IMR-90 (cell line): ENCODE measurements around the gene RFTN2. TPM values are rescaled to one million over a fixed set of nuclear protein-coding genes. Genes with fewer than 3 reads are reported as not detected.

ENCODE experiments used
- ATAC-seq: fragments of 200-7000 bp; cut with Tn5 transposase; 2 replicates; pipeline ENCODE4 v1.9.1; 2020; ENCODE audit warnings: low read depth, mild to moderate bottlenecking, moderate library complexity
- BruUV-seq: library from RNA; stranded (reverse); fragments of 400-500 nt; replicated peaks from 2 replicates; lab custom pipeline; 2021; lab: Mats Ljungman, UMichigan
- CTCF ChIA-PET: fragments of 300-600 bp; formaldehyde crosslinking; extraction: SDS; loops from one replicate; lab custom pipeline; 2021; ENCODE audit warnings: antibody characterized with exemption; lab: Yijun Ruan, JAX
- POLR2A ChIA-PET: fragments of 300-600 bp; sonication (Branson Sonifier 250); formaldehyde crosslinking; loops from one replicate; lab custom pipeline; 2022; ENCODE audit warnings: antibody characterized with exemption; ENCODE audit not compliant: unreplicated experiment; lab: Charles Lee
- DNase-seq: peaks from one replicate; pipeline ENCODE4 v3.0.0; 2013
- H2AFZ ChIP-seq: replicated peaks from 2 replicates; pipeline ENCODE3; 2013; ENCODE audit warnings: low read length, mild to moderate bottlenecking; ENCODE audit not compliant: poor library complexity
- H2AK5ac ChIP-seq: 2 replicates; pipeline ENCODE4 v1.6.1; 2013; ENCODE audit warnings: low read depth, low read length, inconsistent platforms
- H2AK9ac ChIP-seq: replicated peaks from 2 replicates; pipeline ENCODE3; 2013; ENCODE audit warnings: mild to moderate bottlenecking, low read depth, low read length, moderate library complexity; ENCODE audit not compliant: poor library complexity
- H2BK120ac ChIP-seq: 2 replicates; pipeline ENCODE4 v1.6.1; 2013; ENCODE audit warnings: low read depth, low read length, inconsistent platforms
- H2BK15ac ChIP-seq: 3 replicates; pipeline ENCODE4 v1.6.1; 2013; ENCODE audit warnings: low read depth, low read length, inconsistent platforms
- H2BK20ac ChIP-seq: 2 replicates; pipeline ENCODE4 v1.6.1; 2013; ENCODE audit warnings: low read depth, mild to moderate bottlenecking, inconsistent platforms, low read length, moderate library complexity
- H2BK5ac ChIP-seq: 2 replicates; pipeline ENCODE4 v1.6.1; 2013; ENCODE audit warnings: mild to moderate bottlenecking, low read depth, low read length, inconsistent platforms; ENCODE audit not compliant: poor library complexity, severe bottlenecking
- H3K14ac ChIP-seq: replicated peaks from 2 replicates; pipeline ENCODE4 v1.6.1; 2013; ENCODE audit warnings: low read depth, low read length, inconsistent platforms
- H3K18ac ChIP-seq: 2 replicates; pipeline ENCODE4 v1.6.1; 2013; ENCODE audit warnings: low read depth, low read length, control low read depth
- H3K23ac ChIP-seq: 2 replicates; pipeline ENCODE4 v1.6.1; 2013; ENCODE audit warnings: low read depth, low read length, inconsistent platforms
- H3K27ac ChIP-seq: 2 replicates; pipeline ENCODE4 v1.5.1; 2013; ENCODE audit warnings: mild to moderate bottlenecking, control low read depth, low read length; ENCODE audit not compliant: insufficient read depth
- H3K27me3 ChIP-seq: 2 replicates; pipeline ENCODE4 v1.6.1; 2013; ENCODE audit warnings: low read length; ENCODE audit not compliant: control insufficient read depth, insufficient read depth
- H3K36me3 ChIP-seq: 2 replicates; pipeline ENCODE4 v1.6.1; 2013; ENCODE audit warnings: low read length, mixed read lengths; ENCODE audit not compliant: control insufficient read depth, insufficient read depth
- H3K4ac ChIP-seq: 2 replicates; pipeline ENCODE4 v1.6.1; 2013; ENCODE audit warnings: low read depth, low read length, inconsistent platforms
- H3K4me1 ChIP-seq: 2 replicates; pipeline ENCODE4 v1.6.1; 2013; ENCODE audit warnings: low read length, mixed read lengths; ENCODE audit not compliant: control insufficient read depth, insufficient read depth
- H3K4me2 ChIP-seq: 2 replicates; pipeline ENCODE4 v1.6.1; 2013; ENCODE audit warnings: low read depth, mild to moderate bottlenecking, control low read depth, low read length, moderate library complexity
- H3K4me3 ChIP-seq: 2 replicates; pipeline ENCODE4 v1.5.1; 2013; ENCODE audit warnings: low read depth, mild to moderate bottlenecking, control low read depth, low read length, moderate library complexity; ENCODE audit not compliant: insufficient read depth
- H3K56ac ChIP-seq: 2 replicates; pipeline ENCODE4 v1.6.1; 2013; ENCODE audit warnings: low read length, inconsistent platforms; ENCODE audit not compliant: insufficient read depth; ENCODE audit errors: extremely low read depth
- H3K79me1 ChIP-seq, 2 experiments: 2 replicates each; pipeline ENCODE4 v1.6.1; 2013; ENCODE audit warnings: low read length in 2 of 2, inconsistent platforms in 1 of 2, low read depth in 1 of 2
- H3K9ac ChIP-seq: 2 replicates; pipeline ENCODE4 v1.6.1; 2013; ENCODE audit warnings: low read depth, low read length, control low read depth
- H3K9me1 ChIP-seq: 2 replicates; pipeline ENCODE4 v1.6.1; 2013; ENCODE audit warnings: low read length, inconsistent platforms; ENCODE audit not compliant: insufficient read depth
- H3K9me3 ChIP-seq: 2 replicates; pipeline ENCODE4 v1.6.1; 2013; ENCODE audit warnings: low read length; ENCODE audit not compliant: control insufficient read depth, insufficient read depth
- H4K20me1 ChIP-seq: 2 replicates; pipeline ENCODE4 v1.6.1; 2013; ENCODE audit warnings: low read length, inconsistent platforms; ENCODE audit not compliant: insufficient read depth
- H4K5ac ChIP-seq: 2 replicates; pipeline ENCODE4 v1.6.1; 2013; ENCODE audit warnings: mild to moderate bottlenecking, low read depth, low read length, control low read depth
- H4K8ac ChIP-seq, 2 experiments: 2 replicates each; pipeline ENCODE4 v1.6.1; 2013; ENCODE audit warnings: low read depth in 2 of 2, low read length in 2 of 2, control low read depth in 1 of 2, inconsistent platforms in 1 of 2
- H4K91ac ChIP-seq: 2 replicates; pipeline ENCODE4 v1.6.1; 2013; ENCODE audit warnings: low read depth, low read length, inconsistent platforms; ENCODE audit not compliant: insufficient read depth
- BHLHE40 ChIP-seq: fragments of 150-350 bp; IDR thresholded peaks from 2 replicates; pipeline ENCODE4 v1.6.1; 2016; ENCODE audit warnings: mild to moderate bottlenecking, low read depth, low read length
- MAFK ChIP-seq: IDR thresholded peaks from 2 replicates; pipeline ENCODE4 v1.6.1; 2012; ENCODE audit warnings: low read depth, low read length, improper control_type of control experiment
- NFE2L2 ChIP-seq: fragments of 150-350 bp; IDR thresholded peaks from 2 replicates; pipeline ENCODE4 v1.6.1; 2016; ENCODE audit warnings: low read depth, mild to moderate bottlenecking, low read length
- RAD21 ChIP-seq: IDR thresholded peaks from 2 replicates; pipeline ENCODE4 v1.6.1; 2012; ENCODE audit warnings: low read length, improper control_type of control experiment
- WGBS, 2 experiments: methylation state at CpG; one replicate each; pipeline versions ENCODE4 v1.1.5 to v1.1.7; 2013; ENCODE audit warnings: missing lambda C conversion rate in 2 of 2; ENCODE audit not compliant: insufficient read length in 1 of 2; ENCODE audit errors: extremely low coverage in 2 of 2; 5-methylcytosine and 5-hydroxymethylcytosine counted together
- dilution Hi-C: fragments of 300-500 bp; cut with HindIII; formaldehyde crosslinking; loops from one replicate; pipeline ENCODE4 v1.14.3; 2018; ENCODE audit warnings: low sequenced_read_pairs; ENCODE audit not compliant: unreplicated experiment
- in situ Hi-C: fragments of 300-500 bp; cut with MboI; formaldehyde crosslinking; loops from 3 replicates; pipeline ENCODE4 v1.14.3; 2019; ENCODE audit warnings: low sequenced_read_pairs, inconsistent platforms, mixed read lengths
- intact Hi-C: fragments of 100-400 bp; cut with micrococcal nuclease; formaldehyde crosslinking; loops from 2 replicates; pipeline ENCODE4 v1.10.0; 2022
- polyA plus RNA-seq, 3 experiments: library from polyadenylated mRNA; depleted of rRNA; stranded (reverse); fragments of >200 nt; gene quantifications; 2 replicates each; pipeline ENCODE4 v1.2.3, GENCODE V29; 2012; ENCODE audit warnings: low replicate concordance in 1 of 3
- total RNA-seq: library from RNA; depleted of rRNA; stranded (reverse); fragments of >200 nt; gene quantifications from 2 replicates; pipeline ENCODE4 v1.2.3, GENCODE V29; 2012

Gene RFTN2
- total and polyA plus RNA-seq, 2 of the 4 experiments (the other 2 are of a cell fraction): 0.44 to 2.3 TPM

DNA sequence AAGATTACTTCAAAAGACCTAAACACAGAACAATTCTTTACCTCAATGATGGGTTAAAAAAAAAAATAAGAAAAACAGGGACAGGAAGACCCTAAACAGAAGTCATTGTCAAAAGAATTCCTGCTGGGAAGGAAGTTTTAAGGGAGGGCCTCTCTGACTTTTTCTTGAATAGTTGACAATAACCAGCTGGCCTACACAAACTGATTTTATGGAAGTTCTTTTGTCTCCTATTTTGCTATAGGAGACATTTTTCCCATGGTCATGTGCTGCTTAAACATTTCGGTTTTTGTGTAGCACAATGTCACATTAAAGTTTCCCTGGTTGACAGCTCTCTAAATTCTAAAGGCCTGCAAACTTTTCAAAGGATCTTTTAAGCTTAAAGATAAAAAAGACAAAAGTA lies 55.3 kb downstream of the RFTN2 start:
- no peak overlapping the region for H2AK5ac ChIP-seq
- POLR2A ChIA-PET: no interaction called here
- BruUV-seq: no TSS peak
- DNase-seq (no peak), ATAC-seq (no peak)
- H4K91ac ChIP-seq: no peak overlapping the region
- WGBS, 2 experiments: no CpG with 5 or more reads among the region's 1 CpG
- H3K79me1 ChIP-seq: no peaks in the 10 kb centered on the region
- no peak overlapping the region for H3K4me3 ChIP-seq
- no peak overlapping the region for H2BK15ac ChIP-seq
- no peak overlapping the region for H3K14ac ChIP-seq
- peaks cover 4% of the 10 kb centered on the region for H3K36me3 ChIP-seq
- H3K18ac ChIP-seq: no peak overlapping the region
- no peaks in the 10 kb centered on the region for H3K9me1 ChIP-seq
- H3K9me3 ChIP-seq: no peaks in the 10 kb centered on the region
- no peak overlapping the region for H3K4ac ChIP-seq
- intact Hi-C loops (no loop called here), dilution Hi-C loops (no loop called here), in situ Hi-C loops (no loop called here)
- CTCF ChIA-PET: interaction anchor here (0.6 kb wide), 1 partner anchor 88 kb away, joined by 5 read pairs; no protein-coding TSS in a partner anchor
- no peak overlapping the region for H2AFZ ChIP-seq
- no peak overlapping the region for H3K56ac ChIP-seq
- no peaks in the 10 kb centered on the region for H3K4me1 ChIP-seq
- H2BK5ac ChIP-seq: no peak overlapping the region
- no peak overlapping the region for H3K27ac ChIP-seq
- no peak overlapping the region for H3K4me2 ChIP-seq
- no peak for TF ChIP-seq BHLHE40
- no peak for TF ChIP-seq MAFK
- no peak for TF ChIP-seq NFE2L2
- no peak for TF ChIP-seq RAD21
- no peak overlapping the region for H4K5ac ChIP-seq
- H2BK20ac ChIP-seq: no peak overlapping the region
- no peaks in the 10 kb centered on the region for H4K20me1 ChIP-seq
- H3K23ac ChIP-seq: no peak overlapping the region
- no peak overlapping the region for H2AK9ac ChIP-seq
- H4K8ac ChIP-seq: no peak overlapping the region
- H2BK120ac ChIP-seq: no peak overlapping the region
- H3K9ac ChIP-seq: no peak overlapping the region
- H3K27me3 ChIP-seq: no peaks in the 10 kb centered on the region
